Panc1 (cell line): Measurements from ENCODE around the gene BIRC7. TPM values are rescaled to one million over a fixed set of nuclear protein-coding genes. Genes with fewer than 3 reads are reported as not detected.

Experiments
- ATAC-seq: fragments of 200-7000 bp; cut with Tn5 transposase; 2 replicates; pipeline ENCODE4 v1.9.1; 2020; ENCODE audit warnings: mild to moderate bottlenecking, moderate library complexity
- BruUV-seq: library from RNA; stranded (reverse); fragments of 400-500 nt; replicated peaks from 2 replicates; lab custom pipeline; 2021; lab: Mats Ljungman, UMichigan
- CTCF ChIA-PET: fragments of 300-600 bp; sonication (Branson Sonifier 250); formaldehyde crosslinking; loops from one replicate; lab custom pipeline; 2022; ENCODE audit warnings: antibody characterized with exemption; lab: Charles Lee
- POLR2A ChIA-PET: fragments of 300-600 bp; sonication (Branson Sonifier 250); formaldehyde crosslinking; loops from one replicate; lab custom pipeline; 2022; ENCODE audit warnings: antibody characterized with exemption; lab: Charles Lee
- DNase-seq: peaks from one replicate; pipeline ENCODE4 v3.0.0-alpha.2; 2010; ENCODE audit warnings: low read depth, low spot score
- H3K27ac ChIP-seq: 2 replicates; pipeline ENCODE4 v1.5.1; 2011; ENCODE audit warnings: mild to moderate bottlenecking, low read length, inconsistent platforms
- H3K27me3 ChIP-seq: fragments of 200-500 bp; sonication (Bioruptor generic); 2 replicates; pipeline ENCODE4 v1.6.0; 2014; ENCODE audit warnings: low read length, inconsistent platforms; ENCODE audit not compliant: control insufficient read depth, insufficient read depth
- H3K36me3 ChIP-seq: fragments of 200-500 bp; sonication (Bioruptor generic); 2 replicates; pipeline ENCODE4 v1.5.1; 2014; ENCODE audit warnings: inconsistent platforms, mild to moderate bottlenecking, low read length, moderate library complexity; ENCODE audit not compliant: control insufficient read depth, insufficient read depth
- H3K4me1 ChIP-seq: 2 replicates; pipeline ENCODE4 v1.5.1; 2011; ENCODE audit warnings: inconsistent platforms, mild to moderate bottlenecking, low read length, moderate library complexity; ENCODE audit not compliant: control insufficient read depth, insufficient read depth
- H3K4me3 ChIP-seq, 2 experiments: 2 replicates each; pipeline ENCODE4 v1.5.1; 2011 to 2012; ENCODE audit warnings: low read depth in 2 of 2, low read length in 2 of 2, mild to moderate bottlenecking in 2 of 2, inconsistent platforms in 1 of 2, moderate library complexity in 1 of 2
- H3K9me3 ChIP-seq: fragments of 200-500 bp; sonication (Bioruptor generic); 2 replicates; pipeline ENCODE4 v1.5.1; 2014; ENCODE audit warnings: low read depth, mild to moderate bottlenecking, inconsistent platforms, low read length, moderate library complexity; ENCODE audit not compliant: control insufficient read depth, insufficient read depth
- CTCF ChIP-seq: fragments of 450-650 bp; IDR thresholded peaks from 2 replicates; pipeline ENCODE4 v1.5.1; 2017; ENCODE audit warnings: mild to moderate bottlenecking
- POLR2AphosphoS5 ChIP-seq: IDR thresholded peaks from 2 replicates; pipeline ENCODE4 v1.6.1; 2012; ENCODE audit warnings: mild to moderate bottlenecking, low read depth, low read length, moderate library complexity
- REST ChIP-seq, 2 experiments: IDR thresholded peaks; 2 replicates each; pipeline ENCODE4 v1.6.1; 2011 to 2012; ENCODE audit warnings: low read depth in 2 of 2, control low read depth in 1 of 2, low read length in 1 of 2, mild to moderate bottlenecking in 1 of 2, moderate library complexity in 1 of 2; ENCODE audit not compliant: insufficient read depth in 1 of 2
- SIN3A ChIP-seq: IDR thresholded peaks from 2 replicates; pipeline ENCODE4 v1.6.1; 2012; ENCODE audit warnings: low read depth, mild to moderate bottlenecking, low read length, moderate library complexity, borderline replicate concordance; ENCODE audit not compliant: insufficient read depth
- TCF7L2 ChIP-seq: IDR thresholded peaks from 2 replicates; pipeline ENCODE4 v1.6.1; 2011; ENCODE audit warnings: mild to moderate bottlenecking, low read depth, low read length, inconsistent platforms
- in situ Hi-C: cut with HindIII; loops from 2 replicates; pipeline ENCODE4 v1.10.0; 2016; ENCODE audit warnings: low sequenced_read_pairs, low pct_unique_long_range_greater_than_20kb
- intact Hi-C: fragments of 100-400 bp; cut with micrococcal nuclease; formaldehyde crosslinking; loops from one replicate; pipeline ENCODE4 v1.10.0; 2022; ENCODE audit not compliant: unreplicated experiment
- total RNA-seq: library from RNA; stranded (reverse); gene quantifications from one replicate; pipeline ENCODE4 v1.2.1, GENCODE V29; 2021; ENCODE audit not compliant: unreplicated experiment

BIRC7 gene
- total RNA-seq, 1 experiment from 2014 or later = 9.0 TPM

- TF ChIP-seq CTCF (no peak), TCF7L2 (no peak), POLR2AphosphoS5 (no peak), REST (IDR thresholded peaks at IDR 0.05; ENCODE audit: insufficient read depth in 1 of 2, low read depth in 2 of 2, low read length in 1 of 2) (no peak), SIN3A (no peak)
- Histone ChIP-seq H3K4me1 (0 out of 2 replicates have a peak, but pooled peaks cover 3% of the 10 kb centered on the region), H3K27ac (no peak overlapping the region), H3K36me3 (peaks cover 2% of the 10 kb centered on the region), H3K27me3 (no peaks in the 10 kb centered on the region), H3K4me3 (no peak overlapping the region), H3K9me3 (no peaks in the 10 kb centered on the region)
- CTCF ChIA-PET = interaction anchor here (0.7 kb wide), 1 partner anchor 34 kb away, joined by 4 read pairs; no protein-coding TSS in a partner anchor
- BruUV-seq = no TSS peak
- in situ Hi-C loops (no loop called here), intact Hi-C loops (no loop called here)
- DNase-seq (no peak), ATAC-seq (no peak)
- POLR2A ChIA-PET = interaction anchor here (0.6 to 0.7 kb wide), 2 partner anchors 18 to 241 kb away, joined by 5 to 11 read pairs; no protein-coding TSS in a partner anchor
These were observed 37.1 kb upstream of the BIRC7 start for GRCh38 chr20:63198606-63199005.

GRCh38 chr20:63202021-63202420 lies 33.7 kb upstream of the BIRC7 start:
- POLR2A ChIA-PET = no interaction called here
- no TSS peak for BruUV-seq
- CTCF ChIA-PET = no interaction called here
- TF ChIP-seq SIN3A = no peak
- TF ChIP-seq TCF7L2 = no peak
- TF ChIP-seq POLR2AphosphoS5 = no peak
- TF ChIP-seq CTCF = no peak
- no peak for TF ChIP-seq REST (IDR thresholded peaks at IDR 0.05; ENCODE audit: insufficient read depth in 1 of 2, low read depth in 2 of 2, low read length in 1 of 2)
- ATAC-seq (no peak), DNase-seq (no peak)
- H3K27ac ChIP-seq = no peak overlapping the region
- no peaks in the 10 kb centered on the region for H3K9me3 ChIP-seq
- H3K27me3 ChIP-seq = no peaks in the 10 kb centered on the region
- peaks cover 8% of the 10 kb centered on the region for H3K36me3 ChIP-seq
- H3K4me3 ChIP-seq = no peak overlapping the region
- intact Hi-C loops (no loop called here), in situ Hi-C loops (no loop called here)
- H3K4me1 ChIP-seq = 0 out of 2 replicates have a peak, but pooled peaks cover 2% of the 10 kb centered on the region
